ENCODE measurements around the gene PRELP. TPM values are rescaled to one million over a fixed set of nuclear protein-coding genes. Genes with fewer than 3 reads are reported as not detected.
"Not testable (repeated sequence)": the region's sequence is repeated elsewhere in the genome, so short reads cannot be mapped to it uniquely, and the experiment has no call there.

PRELP gene
- polyA plus RNA-seq, 1 donor = 3.1 TPM

GRCh38 chr1:203454986-203455471 lies 20.6 kb upstream of the PRELP start:
- DNase-seq = no peak

- no peak for DNase-seq
Observed at GRCh38 chr1:203455706-203456105, 19.9 kb upstream of the PRELP start.

- DNase-seq = no peak
Observed at GRCh38 chr1:203456577-203456976, 19.0 kb upstream of the PRELP start.

GRCh38 chr1:203458078-203458477 lies 17.5 kb upstream of the PRELP start:
- no peak for DNase-seq

- no peak for DNase-seq
Observed at GRCh38 chr1:203459671-203460201, 15.9 kb upstream of the PRELP start.

GRCh38 chr1:203461717-203462116 lies 13.9 kb upstream of the PRELP start:
- no peak for DNase-seq

- no peak for DNase-seq
Observed at GRCh38 chr1:203462143-203462542, 13.5 kb upstream of the PRELP start.

GRCh38 chr1:203462878-203463277 lies 12.7 kb upstream of the PRELP start:
- no peak for DNase-seq

- DNase-seq = no peak
Observed at GRCh38 chr1:203463469-203464062, 12.0 kb upstream of the PRELP start.

- no peak for DNase-seq
Observed at GRCh38 chr1:203464226-203464625, 11.4 kb upstream of the PRELP start.

- DNase-seq = no peak
Observed at GRCh38 chr1:203464743-203465142, 10.9 kb upstream of the PRELP start.

- DNase-seq = no peak
Observed at GRCh38 chr1:203465146-203465798, 10.3 kb upstream of the PRELP start.

- DNase-seq = no peak
Observed at GRCh38 chr1:203465948-203466347, 9.7 kb upstream of the PRELP start.

- DNase-seq = not testable (repeated sequence)
Observed at GRCh38 chr1:203466906-203467549, 8.6 kb upstream of the PRELP start.

GRCh38 chr1:203467550-203467921 lies 8.1 kb upstream of the PRELP start:
- no peak for DNase-seq

- DNase-seq = no peak
Observed at GRCh38 chr1:203468326-203468725, 7.3 kb upstream of the PRELP start.

- no peak for DNase-seq
Observed at GRCh38 chr1:203470240-203470639, 5.4 kb upstream of the PRELP start.

- no peak for DNase-seq
Observed at GRCh38 chr1:203471841-203472240, 3.8 kb upstream of the PRELP start.

- DNase-seq = no peak
Observed at GRCh38 chr1:203473281-203473680, 2.3 kb upstream of the PRELP start.

- DNase-seq = no peak
Observed at GRCh38 chr1:203473781-203474305, 1.8 kb upstream of the PRELP start.

- no peak for DNase-seq
Observed at GRCh38 chr1:203476216-203476814, 709 bp downstream of the PRELP start.

GRCh38 chr1:203477748-203478147 lies 2.1 kb downstream of the PRELP start:
- DNase-seq = no peak

- no peak for DNase-seq
Observed at GRCh38 chr1:203478231-203478630, 2.6 kb downstream of the PRELP start.

Data from hindlimb muscle (tissue), 1 donor.